GM20000 (cell line): ENCODE data around the gene CBLN1.

ENCODE experiments used
- DNase-seq: peaks from one replicate; pipeline ENCODE4 v3.0.0; 2012; ENCODE audit warnings: low spot score
- CTCF ChIP-seq: IDR thresholded peaks from 2 replicates; pipeline ENCODE4 v1.5.1; 2012; ENCODE audit warnings: mild to moderate bottlenecking, control low read depth; ENCODE audit errors: extremely low read depth, missing control alignments

CBLN1 gene

GRCh38 chr16:49311823-49312222 is 30.2 kb upstream of the CBLN1 start:
- no peak for DNase-seq

GRCh38 chr16:49307176-49307575 is 25.5 kb upstream of the CBLN1 start:
- no peak for TF ChIP-seq CTCF
- no peak for DNase-seq

More at GRCh38 chr16:49311823-49312222, 30.2 kb upstream of the CBLN1 start:
- no peak for TF ChIP-seq CTCF

- no peak for DNase-seq
- TF ChIP-seq CTCF = no peak
These were observed 23.8 kb upstream of the CBLN1 start for GRCh38 chr16:49305406-49305805.

- TF ChIP-seq CTCF = no peak
- DNase-seq = no peak
These were observed 10.8 kb upstream of the CBLN1 start for GRCh38 chr16:49292413-49292812.

- no peak for TF ChIP-seq CTCF
- DNase-seq = no peak
These were observed 5.9 kb upstream of the CBLN1 start for GRCh38 chr16:49287572-49287971.

- no peak for DNase-seq
- no peak for TF ChIP-seq CTCF
These were observed 3.3 kb upstream of the CBLN1 start for GRCh38 chr16:49284962-49285361.

- TF ChIP-seq CTCF = no peak
- no peak for DNase-seq
These were observed 1.9 kb upstream of the CBLN1 start for GRCh38 chr16:49283376-49284049.
